ENCODE data around the gene MAGEB10.

DNA sequence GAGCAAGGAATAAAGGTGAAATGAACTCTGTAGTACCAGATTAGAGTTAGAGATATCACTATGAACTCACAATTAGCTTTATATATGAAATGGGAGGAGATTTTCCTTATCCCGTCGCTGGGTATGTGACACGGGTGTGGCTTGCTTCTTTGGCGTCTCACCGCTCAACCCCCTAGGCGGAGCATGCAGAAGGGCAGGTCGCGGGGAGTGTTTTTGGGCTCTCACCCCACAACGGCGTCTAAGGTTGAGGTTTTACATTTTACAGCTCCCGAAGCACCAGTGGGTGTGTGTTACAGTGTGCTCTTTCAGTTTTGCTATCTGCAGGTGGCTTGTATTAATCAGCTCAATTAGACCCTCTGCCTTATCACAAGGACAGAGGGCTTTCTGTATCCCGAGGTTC, 42.1 kb upstream of the MAGEB10 start:
- TF ChIP-seq POLR2A (IDR thresholded peaks at IDR 0.05), result no peak
- TF ChIP-seq POLR2AphosphoS5 (IDR thresholded peaks at IDR 0.05), result no peak
- TF ChIP-seq, protein P1, sequence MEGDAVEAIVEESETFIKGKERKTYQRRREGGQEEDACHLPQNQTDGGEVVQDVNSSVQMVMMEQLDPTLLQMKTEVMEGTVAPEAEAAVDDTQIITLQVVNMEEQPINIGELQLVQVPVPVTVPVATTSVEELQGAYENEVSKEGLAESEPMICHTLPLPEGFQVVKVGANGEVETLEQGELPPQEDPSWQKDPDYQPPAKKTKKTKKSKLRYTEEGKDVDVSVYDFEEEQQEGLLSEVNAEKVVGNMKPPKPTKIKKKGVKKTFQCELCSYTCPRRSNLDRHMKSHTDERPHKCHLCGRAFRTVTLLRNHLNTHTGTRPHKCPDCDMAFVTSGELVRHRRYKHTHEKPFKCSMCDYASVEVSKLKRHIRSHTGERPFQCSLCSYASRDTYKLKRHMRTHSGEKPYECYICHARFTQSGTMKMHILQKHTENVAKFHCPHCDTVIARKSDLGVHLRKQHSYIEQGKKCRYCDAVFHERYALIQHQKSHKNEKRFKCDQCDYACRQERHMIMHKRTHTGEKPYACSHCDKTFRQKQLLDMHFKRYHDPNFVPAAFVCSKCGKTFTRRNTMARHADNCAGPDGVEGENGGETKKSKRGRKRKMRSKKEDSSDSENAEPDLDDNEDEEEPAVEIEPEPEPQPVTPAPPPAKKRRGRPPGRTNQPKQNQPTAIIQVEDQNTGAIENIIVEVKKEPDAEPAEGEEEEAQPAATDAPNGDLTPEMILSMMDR (IDR thresholded peaks at IDR 0.05), result no peak
- no peak for TF ChIP-seq EP300 (IDR thresholded peaks at IDR 0.05)
